Keratinocyte (primary cell): Measurements from ENCODE around the gene PACSIN2. TPM values are rescaled to one million over a fixed set of nuclear protein-coding genes. Genes with fewer than 3 reads are reported as not detected.

ENCODE experiments used
- DNase-seq: peaks from one replicate; pipeline ENCODE4 v3.0.0-alpha.2; 2011; ENCODE audit warnings: low read depth, missing footprints, low spot score
- FAIRE-seq: peaks from 2 replicates; lab custom pipeline; 2011; peaks lifted over from hg19 to GRCh38; lab: Jason Lieb, UNC
- H2AFZ ChIP-seq: 2 replicates; pipeline ENCODE4 v1.6.0; 2012; ENCODE audit warnings: low read length, control low read depth, inconsistent platforms; ENCODE audit not compliant: control insufficient read depth
- H3K27ac ChIP-seq: 2 replicates; pipeline ENCODE4 v1.5.1; 2011; ENCODE audit warnings: low read length; ENCODE audit not compliant: control insufficient read depth, insufficient read depth
- H3K27me3 ChIP-seq: 3 replicates; pipeline ENCODE4 v1.6.0; 2011; ENCODE audit warnings: low read length; ENCODE audit not compliant: control insufficient read depth, insufficient read depth; ENCODE audit errors: extremely low read depth
- H3K36me3 ChIP-seq, 2 experiments: 2 replicates in 1 of 2; 3 replicates in 1 of 2; pipeline ENCODE4 v1.5.1; 2011; ENCODE audit warnings: low read length in 2 of 2, mild to moderate bottlenecking in 1 of 2; ENCODE audit not compliant: control insufficient read depth in 2 of 2, insufficient read depth in 2 of 2; ENCODE audit errors: extremely low read depth in 1 of 2
- H3K4me1 ChIP-seq: 3 replicates; pipeline ENCODE4 v1.5.1; 2011; ENCODE audit warnings: low read length; ENCODE audit not compliant: control insufficient read depth, insufficient read depth; ENCODE audit errors: extremely low read depth
- H3K4me2 ChIP-seq: 3 replicates; pipeline ENCODE4 v1.6.0; 2011; ENCODE audit warnings: low read depth, low read length; ENCODE audit not compliant: control insufficient read depth, insufficient read depth; ENCODE audit errors: extremely low read depth
- H3K4me3 ChIP-seq, 3 experiments: fragments of 200-600 bp in 1 of 3; sonication (generic) in 1 of 3; 2 replicates in 2 of 3; 3 replicates in 1 of 3; pipeline ENCODE4 v1.5.1; 2011 to 2016; ENCODE audit warnings: low read length in 3 of 3, mild to moderate bottlenecking in 3 of 3, control low read depth in 2 of 3, inconsistent platforms in 1 of 3, low read depth in 1 of 3, mixed read lengths in 1 of 3, mixed run types in 1 of 3, moderate library complexity in 1 of 3; ENCODE audit not compliant: control insufficient read depth in 2 of 3, insufficient read depth in 2 of 3; ENCODE audit errors: extremely low read depth in 1 of 3
- H3K79me2 ChIP-seq: 2 replicates; pipeline ENCODE4 v1.6.0; 2012; ENCODE audit warnings: low read length; ENCODE audit not compliant: control insufficient read depth, insufficient read depth
- H3K9ac ChIP-seq: 3 replicates; pipeline ENCODE4 v1.6.0; 2011; ENCODE audit warnings: low read length; ENCODE audit not compliant: control insufficient read depth, insufficient read depth; ENCODE audit errors: extremely low read depth
- H3K9me1 ChIP-seq: 3 replicates; pipeline ENCODE4 v1.6.0; 2011; ENCODE audit warnings: low read length; ENCODE audit not compliant: control insufficient read depth, insufficient read depth; ENCODE audit errors: extremely low read depth
- H3K9me3 ChIP-seq: 2 replicates; pipeline ENCODE4 v1.5.1; 2012; ENCODE audit warnings: low read depth, low read length; ENCODE audit not compliant: control insufficient read depth
- H4K20me1 ChIP-seq: 3 replicates; pipeline ENCODE4 v1.6.0; 2011; ENCODE audit warnings: low read length; ENCODE audit not compliant: control insufficient read depth, insufficient read depth; ENCODE audit errors: extremely low read depth
- CTCF ChIP-seq, 3 experiments: IDR thresholded peaks in 1 of 3; conservative IDR thresholded peaks in 1 of 3; optimal IDR thresholded peaks in 1 of 3; 2 replicates in 2 of 3; 3 replicates in 1 of 3; pipeline versions ENCODE3 to v1.5.1; 2011; ENCODE audit warnings: low read length in 3 of 3, mild to moderate bottlenecking in 3 of 3, moderate library complexity in 2 of 3, control low read depth in 1 of 3, inconsistent platforms in 1 of 3; ENCODE audit not compliant: insufficient read depth in 2 of 3; ENCODE audit errors: extremely low read depth in 1 of 3
- EZH2 ChIP-seq: IDR thresholded peaks from one replicate; pipeline ENCODE4 v1.6.1; 2012; ENCODE audit warnings: inconsistent platforms, mild to moderate bottlenecking, low read length, moderate library complexity
- dilution Hi-C: fragments of 300-500 bp; cut with MboI; formaldehyde crosslinking; loops from one replicate; pipeline ENCODE4 v1.7.0; 2020; ENCODE audit warnings: low sequenced_read_pairs; ENCODE audit not compliant: extremely low pct_ligation_motif_present
- polyA plus RNA-seq, 5 experiments: library from polyadenylated mRNA; depleted of rRNA in 3 of 5; stranded (reverse) in 3 of 5; stranded (forward) in 1 of 5; unstranded in 1 of 5; fragments of >200 nt; gene quantifications; 1 replicate in 1 of 5; 2 replicates in 3 of 5; 3 replicates in 1 of 5; pipeline versions ENCODE4 v1.2.1 to v1.2.3, GENCODE V29; 2011 to 2012; ENCODE audit warnings: missing spikeins in 2 of 5, low read depth in 1 of 5, low replicate concordance in 1 of 5

The PACSIN2 gene
- polyA plus RNA-seq, 1 donor (not counting 4 experiments of a cell fraction or from before 2014, with no cell fraction given), result 55.5 TPM

GRCh38 chr22:42848941-42849550 is 165.9 kb downstream of the PACSIN2 start:
- peaks cover 3% of the 10 kb centered on the region for H4K20me1 ChIP-seq
- FAIRE-seq, result no peak
- H3K4me2 ChIP-seq, result no peak overlapping the region

GRCh38 chr22:42847110-42847509 is 167.8 kb downstream of the PACSIN2 start:
- H4K20me1 ChIP-seq, result peaks cover 3% of the 10 kb centered on the region
- DNase-seq, result no peak

More at GRCh38 chr22:42848941-42849550, 165.9 kb downstream of the PACSIN2 start:
- Histone ChIP-seq H3K9ac (no peak overlapping the region), H3K36me3 (peaks cover 4 to 13% of the 10 kb centered on the region in 2 experiments), H3K4me3 (no peak overlapping the region), H3K27me3 (no peaks in the 10 kb centered on the region), H3K4me1 (peaks cover 11% of the 10 kb centered on the region), H3K9me1 (peaks cover 3% of the 10 kb centered on the region), H2AFZ (no peak overlapping the region), H3K79me2 (peaks cover 37% of the 10 kb centered on the region), H3K9me3 (no peaks in the 10 kb centered on the region), H3K27ac (no peak overlapping the region)
- dilution Hi-C loops, result no loop called here
- TF ChIP-seq EZH2 (no peak), CTCF (optimal IDR thresholded peaks at IDR 0.05 in 1 of 3, IDR thresholded peaks at IDR 0.05 in 1 of 3, conservative IDR thresholded peaks at IDR 0.05 in 1 of 3; ENCODE audit: extremely low read depth in 1 of 3, insufficient read depth in 2 of 3, low read length in 3 of 3) (no peak)
- no peak for DNase-seq

More at GRCh38 chr22:42847110-42847509, 167.8 kb downstream of the PACSIN2 start:
- H3K36me3 ChIP-seq, result peaks cover 6 to 10% of the 10 kb centered on the region in 2 experiments
- no peak overlapping the region for H2AFZ ChIP-seq
- no peaks in the 10 kb centered on the region for H3K9me3 ChIP-seq
- peaks cover 3% of the 10 kb centered on the region for H3K9me1 ChIP-seq
- H3K4me3 ChIP-seq, result no peak overlapping the region
- no peaks in the 10 kb centered on the region for H3K27me3 ChIP-seq
- H3K9ac ChIP-seq, result no peak overlapping the region
- no peak for TF ChIP-seq CTCF (optimal IDR thresholded peaks at IDR 0.05 in 1 of 3, IDR thresholded peaks at IDR 0.05 in 1 of 3, conservative IDR thresholded peaks at IDR 0.05 in 1 of 3; ENCODE audit: extremely low read depth in 1 of 3, insufficient read depth in 2 of 3, low read length in 3 of 3)
- no peak for TF ChIP-seq EZH2
- H3K4me1 ChIP-seq, result peaks cover 14% of the 10 kb centered on the region
- H3K27ac ChIP-seq, result no peak overlapping the region
- dilution Hi-C loops, result no loop called here
- peaks cover 30% of the 10 kb centered on the region for H3K79me2 ChIP-seq
- no peak for FAIRE-seq
- H3K4me2 ChIP-seq, result no peak overlapping the region
